NCI-H1694 (cell line): Measurements from ENCODE around the gene RALGPS1.

Experiments used
- DNase-seq: peaks from one replicate; lab custom pipeline; 2025; lab: John Stamatoyannopoulos, UW

Gene RALGPS1

DNA sequence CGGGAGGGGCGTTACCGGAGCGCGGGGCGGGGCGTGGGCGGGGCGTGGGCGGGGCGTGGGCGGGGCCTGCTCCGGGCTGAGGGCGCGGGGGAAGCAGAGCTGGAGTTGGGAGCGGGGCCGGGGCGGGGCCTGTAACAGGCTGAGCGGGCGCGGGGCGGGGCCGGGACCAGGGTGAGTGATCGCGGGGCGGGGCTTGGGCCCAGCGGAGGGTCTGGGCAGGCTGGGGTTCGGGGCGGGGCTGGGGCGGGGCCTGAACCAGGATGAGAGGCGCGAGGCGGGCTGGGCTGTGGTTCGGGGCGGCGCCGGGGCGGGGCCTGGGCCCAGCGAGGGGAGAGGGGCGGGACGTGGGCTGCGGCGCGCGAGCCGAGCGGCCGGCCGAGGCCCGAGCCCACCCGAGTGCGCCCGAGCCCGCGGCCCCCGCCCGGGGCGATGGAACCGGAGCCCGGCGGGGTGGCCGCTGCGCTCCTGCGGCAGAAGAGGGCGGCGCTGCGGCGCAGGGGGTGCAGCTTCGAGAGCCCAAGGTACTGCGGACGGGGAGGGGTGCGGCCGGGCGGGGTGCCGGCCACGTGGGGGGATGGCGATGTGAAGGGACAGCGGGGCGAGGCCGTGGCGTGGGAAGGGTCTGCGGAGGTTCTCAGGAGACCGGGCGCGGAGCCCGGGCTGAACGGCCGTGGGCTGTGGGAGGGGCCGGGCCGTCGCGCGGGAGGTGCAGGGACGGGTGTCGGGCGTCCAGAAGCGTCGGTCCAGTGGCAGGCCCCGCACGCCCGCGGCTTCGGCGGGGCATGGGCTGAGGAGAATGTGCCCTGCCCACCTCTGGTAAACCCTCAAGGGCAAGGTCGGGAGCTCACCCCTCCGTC is 310.5 kb downstream of the RALGPS1 start:
- peak; percentile 73 for DNase-seq

GRCh38 chr9:127225801-127226625 is 311.4 kb downstream of the RALGPS1 start:
- DNase-seq: no peak

DNA sequence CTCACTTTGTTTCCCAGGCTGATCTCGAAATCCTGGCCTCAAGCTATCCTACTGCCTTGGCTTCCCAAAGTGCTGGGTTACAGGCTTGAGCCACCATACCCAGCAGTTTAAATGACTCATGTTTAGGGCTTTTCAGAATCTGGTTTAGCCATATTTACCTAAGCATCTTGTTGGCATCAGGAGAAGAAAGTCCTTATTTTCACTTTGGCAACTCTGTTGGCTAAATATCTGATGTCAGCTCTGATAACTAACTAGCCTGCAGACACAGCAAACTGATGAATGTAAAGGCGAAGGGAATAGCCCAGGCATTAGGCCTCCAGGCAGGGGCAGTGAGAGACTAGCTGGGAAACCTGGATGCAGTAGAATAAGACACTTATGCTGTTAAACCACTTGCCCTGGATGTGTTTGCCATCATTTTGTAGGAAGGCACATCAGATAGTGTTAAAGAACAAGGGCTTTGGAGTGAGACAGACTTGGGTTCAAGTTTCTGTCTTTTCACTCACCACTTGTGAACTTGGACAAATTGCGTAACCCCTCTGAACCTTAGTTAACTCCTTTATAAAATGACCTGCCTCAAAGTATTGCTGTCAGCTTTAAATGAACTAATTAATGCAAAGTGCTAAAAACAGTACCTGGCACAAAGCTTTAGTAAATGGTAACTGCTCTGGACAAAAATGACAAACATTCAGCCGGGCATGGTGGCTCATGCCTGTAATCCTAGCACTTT is 315.3 kb downstream of the RALGPS1 start:
- no peak for DNase-seq

DNA sequence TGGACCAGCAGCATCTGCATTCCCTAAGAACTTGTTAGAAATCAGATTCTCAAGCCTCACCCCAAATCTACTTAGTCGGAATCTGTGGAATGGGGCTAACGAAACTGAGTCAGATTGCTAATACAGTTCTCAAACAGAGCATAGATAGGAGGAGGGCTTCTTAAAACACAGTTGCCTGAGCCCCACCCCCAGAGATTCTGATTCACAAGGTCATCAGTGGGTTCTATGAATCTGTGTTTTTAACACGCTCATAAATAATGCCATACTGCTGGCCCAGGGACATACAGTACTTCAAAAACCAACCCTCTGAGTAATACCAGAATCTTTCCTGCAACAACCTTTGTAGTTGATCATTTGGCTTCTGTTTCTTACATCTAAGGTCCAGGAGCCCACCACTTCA is 317.1 kb downstream of the RALGPS1 start:
- DNase-seq: no peak

GRCh38 chr9:127232833-127233549 is 318.4 kb downstream of the RALGPS1 start:
- no peak for DNase-seq

DNA sequence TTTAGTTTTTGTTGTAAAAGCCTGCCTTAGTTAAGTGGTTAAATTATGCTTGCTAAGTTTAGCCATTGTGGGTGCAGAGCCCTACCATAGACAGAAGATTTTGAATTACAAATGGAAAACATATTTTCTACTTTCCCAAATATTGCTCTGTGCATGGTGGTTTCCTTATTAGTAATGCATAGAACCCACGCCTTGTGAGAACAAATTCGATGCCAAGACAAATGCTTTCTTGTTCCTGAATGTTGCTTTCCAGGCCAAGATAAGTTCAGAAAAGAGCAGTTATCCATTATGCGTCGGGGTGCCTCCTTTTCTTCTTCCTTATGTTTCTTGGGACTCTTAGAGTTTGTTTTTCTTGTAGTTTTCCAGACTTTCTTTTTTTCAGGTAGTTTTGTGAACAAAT is 319.0 kb downstream of the RALGPS1 start:
- DNase-seq: no peak

GRCh38 chr9:127233989-127234388 is 319.4 kb downstream of the RALGPS1 start:
- DNase-seq: no peak

- DNase-seq: no peak
Measured at GRCh38 chr9:127237801-127238200, 323.2 kb downstream of the RALGPS1 start.

DNA sequence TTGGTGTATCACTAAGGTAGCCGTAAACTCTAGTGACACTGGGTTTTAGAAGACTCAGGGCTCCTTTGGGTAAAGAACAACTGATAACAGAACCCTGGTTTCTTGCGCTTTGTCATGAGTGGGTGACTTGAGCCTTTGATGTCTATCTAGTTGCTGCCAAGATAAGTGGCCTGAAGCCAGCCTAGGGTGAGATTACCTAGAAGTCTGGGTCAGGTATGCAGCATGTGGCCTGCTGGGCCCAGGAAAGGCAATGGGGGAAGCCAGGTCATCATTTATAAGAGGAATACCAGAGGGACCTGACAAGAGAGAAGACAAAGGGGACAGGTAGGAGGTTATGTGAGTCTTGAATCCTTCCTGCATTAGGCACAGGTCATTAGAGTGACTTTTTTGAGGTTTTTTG is 326.8 kb downstream of the RALGPS1 start:
- DNase-seq: no peak

GRCh38 chr9:127244609-127245601 is 330.3 kb downstream of the RALGPS1 start:
- peak; percentile 87 for DNase-seq

DNA sequence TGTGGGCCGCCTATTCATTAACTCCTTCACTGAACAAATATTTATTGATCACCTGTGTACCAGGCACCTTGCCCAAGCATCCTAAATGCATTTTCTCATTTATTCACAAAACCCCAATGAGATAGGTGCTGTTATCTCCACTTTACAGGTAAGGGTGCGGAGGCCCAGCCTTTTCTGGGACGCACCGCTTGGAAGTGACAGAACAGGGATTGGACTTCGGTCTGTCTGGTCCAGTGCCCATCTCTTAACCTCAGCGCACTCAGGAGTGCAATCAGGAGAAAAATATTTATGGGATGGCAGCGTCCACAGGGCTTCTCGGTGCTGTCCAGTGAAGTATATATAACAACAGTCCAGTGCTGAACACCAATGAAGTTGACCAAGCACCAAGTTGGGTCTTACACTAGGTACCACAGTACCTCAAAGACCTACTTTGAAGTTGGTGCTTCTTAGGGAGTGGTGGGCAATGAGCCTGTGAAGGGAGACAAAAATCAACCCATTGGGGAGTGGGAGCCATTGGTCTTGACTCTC is 331.1 kb downstream of the RALGPS1 start:
- no peak for DNase-seq

DNA sequence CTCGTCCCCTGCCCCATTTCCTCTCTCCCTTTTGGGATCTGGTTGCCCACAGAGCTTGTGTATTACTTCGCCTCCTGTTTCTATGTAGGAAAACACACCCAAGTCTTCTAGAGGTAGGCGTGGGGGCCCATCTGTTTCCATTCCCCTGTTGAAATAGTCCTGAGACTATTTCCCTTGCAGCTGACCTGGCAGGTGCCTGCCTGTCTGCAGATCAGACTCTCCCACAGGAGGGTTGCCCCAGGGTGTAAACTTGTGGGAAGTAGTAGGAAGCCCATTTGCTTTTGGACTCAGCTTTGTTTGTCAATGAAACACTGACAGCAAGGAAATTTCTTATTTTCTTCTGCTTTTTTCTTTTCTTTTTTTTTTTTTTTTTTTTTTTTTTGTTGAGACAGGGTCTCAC is 333.7 kb downstream of the RALGPS1 start:
- DNase-seq: no peak

DNA sequence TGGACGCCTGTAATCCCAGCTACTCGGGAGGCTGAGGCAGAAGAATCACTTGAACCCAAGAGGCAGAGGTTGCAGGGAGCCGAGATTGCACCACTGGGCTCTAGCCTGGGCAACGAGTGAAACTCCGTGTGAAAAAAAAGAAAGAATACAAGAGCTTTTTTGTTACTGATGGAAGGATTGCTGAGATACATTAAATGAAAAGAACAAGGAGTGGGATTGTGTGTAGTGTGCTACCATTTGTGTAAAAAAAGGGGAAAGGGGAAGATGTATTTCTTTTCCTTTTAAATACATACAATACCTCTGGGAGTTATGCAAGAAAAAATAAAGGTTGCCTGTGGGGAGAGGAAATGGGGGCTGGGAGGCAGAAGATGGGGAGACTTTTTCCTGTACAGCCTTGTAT is 335.3 kb downstream of the RALGPS1 start:
- DNase-seq: no peak

- DNase-seq: no peak
Measured at GRCh38 chr9:127250896-127251391, 336.4 kb downstream of the RALGPS1 start.

DNA sequence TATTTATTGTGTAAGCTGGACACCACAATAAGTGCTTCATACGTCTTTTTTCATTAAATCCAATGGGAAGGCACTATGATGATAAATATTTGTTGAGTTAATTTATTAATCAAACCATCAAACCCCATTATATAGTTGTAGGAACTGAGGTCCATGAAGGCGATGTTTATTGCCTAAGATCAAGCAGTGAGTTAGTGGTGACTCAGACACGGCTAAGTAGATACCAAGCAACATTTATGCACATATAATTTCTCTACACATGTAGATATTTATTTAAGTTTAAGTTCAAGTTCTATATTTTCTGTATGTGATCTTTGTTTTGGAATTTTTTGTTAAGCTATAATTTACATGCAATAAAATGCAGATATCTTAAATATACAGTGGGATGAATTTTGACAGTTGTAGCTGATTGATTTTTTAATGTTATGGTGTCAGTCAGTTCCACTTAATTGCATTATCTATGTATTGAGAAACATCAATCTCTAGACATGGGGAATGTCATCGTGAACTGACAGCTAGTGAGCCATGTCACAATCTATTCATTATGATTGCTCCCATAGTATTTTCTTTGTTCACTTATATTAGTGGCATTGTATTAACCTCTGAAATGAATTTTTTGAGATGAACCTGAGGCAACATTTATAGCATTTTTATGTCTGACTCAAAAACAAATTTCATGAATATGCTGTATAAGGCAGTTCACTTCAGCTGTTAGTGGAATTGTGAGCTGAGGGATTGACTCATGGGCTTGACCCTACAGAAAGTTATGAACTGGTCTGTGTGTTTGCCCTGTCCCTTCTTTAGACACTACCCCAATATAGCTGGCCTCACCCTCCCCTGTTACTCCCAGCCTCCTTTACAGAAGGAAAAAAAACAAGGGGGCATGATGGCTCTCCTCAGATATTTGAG is 338.1 kb downstream of the RALGPS1 start:
- no peak for DNase-seq

DNA sequence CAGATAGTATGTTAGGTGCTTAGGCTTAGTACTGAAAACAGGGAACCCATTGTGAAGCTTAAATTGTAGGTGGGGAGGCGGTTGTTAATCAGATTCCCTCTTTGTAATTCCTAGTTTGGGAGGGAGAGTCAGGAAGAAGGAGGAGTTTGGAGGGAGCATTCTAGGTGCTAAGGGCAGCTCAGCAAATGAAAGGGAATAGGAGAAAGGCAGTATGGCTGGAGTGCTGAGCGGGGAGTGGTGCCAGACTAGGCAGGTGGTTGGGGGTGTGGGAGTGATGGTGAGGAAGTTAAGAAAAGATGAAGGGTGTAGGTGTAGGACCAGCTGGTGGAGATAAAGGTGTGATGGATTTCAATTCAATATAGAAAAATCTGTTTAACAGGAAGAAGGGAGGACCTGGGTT is 338.9 kb downstream of the RALGPS1 start:
- no peak for DNase-seq

GRCh38 chr9:127255692-127256091 is 341.1 kb downstream of the RALGPS1 start:
- DNase-seq: no peak

DNA sequence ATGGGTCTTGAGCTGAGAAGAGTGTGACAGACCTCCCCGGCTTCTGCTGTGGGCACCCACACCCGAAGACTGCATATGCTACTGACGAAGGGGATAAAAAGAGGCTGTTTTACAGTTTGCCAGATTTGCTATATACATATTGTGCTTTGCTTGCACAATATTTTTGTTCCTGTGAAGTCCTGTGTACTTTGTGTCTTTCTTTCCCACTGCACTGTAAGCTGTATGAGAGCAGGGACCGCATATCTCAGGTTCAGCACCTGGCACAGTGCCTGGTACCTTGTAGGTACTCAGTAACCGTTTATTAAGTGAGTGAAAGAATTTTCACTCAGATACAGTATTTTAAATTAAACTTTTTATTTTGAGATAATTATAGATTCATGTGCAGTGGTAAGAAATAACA is 341.7 kb downstream of the RALGPS1 start:
- DNase-seq: no peak
